IPS-20b (cell line): ENCODE results near the gene RASSF10.
A peak's percentile ranks its signal among the peaks of the same experiment; 100 is the strongest.

Experiments used
- H3K27ac ChIP-seq: one replicate; pipeline ENCODE4 v1.5.1; 2013; ENCODE audit warnings: low read length
- H3K27me3 ChIP-seq: 2 replicates; pipeline ENCODE4 v1.6.1; 2013; ENCODE audit warnings: mild to moderate bottlenecking, low read length, inconsistent platforms; ENCODE audit not compliant: insufficient read depth
- H3K36me3 ChIP-seq: 2 replicates; pipeline ENCODE4 v1.6.1; 2013; ENCODE audit warnings: low read depth, mild to moderate bottlenecking, inconsistent platforms, low read length, moderate library complexity; ENCODE audit not compliant: insufficient read depth
- H3K4me1 ChIP-seq: 2 replicates; pipeline ENCODE4 v1.6.1; 2013; ENCODE audit warnings: mild to moderate bottlenecking, control low read depth, inconsistent platforms, low read length, moderate library complexity; ENCODE audit not compliant: insufficient read depth
- H3K4me3 ChIP-seq: 2 replicates; pipeline ENCODE4 v1.5.1; 2013; ENCODE audit warnings: mild to moderate bottlenecking, low read length, inconsistent platforms
- H3K9ac ChIP-seq: 2 replicates; pipeline ENCODE4 v1.6.1; 2013; ENCODE audit warnings: low read depth, mild to moderate bottlenecking, inconsistent platforms, low read length, moderate library complexity
- H3K9me3 ChIP-seq: 2 replicates; pipeline ENCODE4 v1.6.1; 2013; ENCODE audit warnings: mild to moderate bottlenecking, low read depth, low read length, inconsistent platforms; ENCODE audit not compliant: insufficient read depth

RASSF10 gene

DNA sequence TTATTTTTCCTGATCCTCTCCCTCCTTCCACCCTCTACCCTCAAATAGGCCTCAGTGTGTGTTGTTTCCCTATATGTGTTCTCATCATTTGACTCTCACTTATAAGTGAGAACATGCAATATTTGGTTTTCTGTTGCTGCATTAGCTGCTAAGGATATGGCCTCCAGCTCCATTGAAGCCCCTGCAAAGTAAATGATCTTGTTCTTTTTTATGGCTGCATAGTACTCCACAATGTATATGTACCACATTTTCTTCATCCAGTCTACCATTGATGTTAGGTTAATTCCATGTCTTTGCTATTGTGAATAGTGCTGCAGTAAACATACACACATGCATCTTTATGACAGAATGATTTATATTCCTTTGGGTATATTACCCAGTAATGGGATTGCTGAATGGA, 13.3 kb upstream of the RASSF10 start:
- H3K27ac ChIP-seq = no peak overlapping the region
- H3K36me3 ChIP-seq = no peaks in the 10 kb centered on the region
- no peaks in the 10 kb centered on the region for H3K27me3 ChIP-seq
- H3K9me3 ChIP-seq = no peaks in the 10 kb centered on the region
- H3K4me1 ChIP-seq = peaks cover 3% of the 10 kb centered on the region; the same call in 1 of the 2 replicates
- H3K4me3 ChIP-seq = no peak overlapping the region
- no peak overlapping the region for H3K9ac ChIP-seq

GRCh38 chr11:12997168-12997567, 11.9 kb upstream of the RASSF10 start:
- no peaks in the 10 kb centered on the region for H3K9me3 ChIP-seq
- H3K4me3 ChIP-seq = no peak overlapping the region
- peaks cover 3% of the 10 kb centered on the region; the same call in 1 of the 2 replicates for H3K4me1 ChIP-seq
- H3K27ac ChIP-seq = no peak overlapping the region
- no peaks in the 10 kb centered on the region for H3K36me3 ChIP-seq
- no peaks in the 10 kb centered on the region for H3K27me3 ChIP-seq
- no peak overlapping the region for H3K9ac ChIP-seq

- Histone ChIP-seq H3K4me1 (peaks cover 3% of the 10 kb centered on the region; the same call in 1 of the 2 replicates), H3K27ac (no peak overlapping the region), H3K27me3 (no peaks in the 10 kb centered on the region), H3K9me3 (no peaks in the 10 kb centered on the region), H3K4me3 (no peak overlapping the region), H3K36me3 (no peaks in the 10 kb centered on the region), H3K9ac (no peak overlapping the region)
Measured at GRCh38 chr11:12998336-12998735, 10.8 kb upstream of the RASSF10 start.

- no peak overlapping the region for H3K9ac ChIP-seq
Measured at GRCh38 chr11:12999597-12999996, 9.5 kb upstream of the RASSF10 start.

GRCh38 chr11:13000116-13000515, 9.0 kb upstream of the RASSF10 start:
- no peak overlapping the region for H3K27ac ChIP-seq
- no peaks in the 10 kb centered on the region for H3K27me3 ChIP-seq
- no peak overlapping the region for H3K4me3 ChIP-seq

More at GRCh38 chr11:12999597-12999996, 9.5 kb upstream of the RASSF10 start:
- Histone ChIP-seq H3K27me3 (no peaks in the 10 kb centered on the region), H3K9me3 (no peaks in the 10 kb centered on the region), H3K4me3 (no peak overlapping the region), H3K27ac (no peak overlapping the region), H3K36me3 (no peaks in the 10 kb centered on the region), H3K4me1 (peaks cover 14% of the 10 kb centered on the region; the same call in 1 of the 2 replicates)

GRCh38 chr11:13000721-13001120, 8.4 kb upstream of the RASSF10 start:
- no peak overlapping the region for H3K27ac ChIP-seq
- H3K9ac ChIP-seq = no peak overlapping the region
- no peaks in the 10 kb centered on the region for H3K9me3 ChIP-seq
- no peaks in the 10 kb centered on the region for H3K27me3 ChIP-seq
- peaks cover 14% of the 10 kb centered on the region; the same call in 1 of the 2 replicates for H3K4me1 ChIP-seq
- H3K4me3 ChIP-seq = no peak overlapping the region
- no peaks in the 10 kb centered on the region for H3K36me3 ChIP-seq

More at GRCh38 chr11:13000116-13000515, 9.0 kb upstream of the RASSF10 start:
- Histone ChIP-seq H3K9ac (no peak overlapping the region), H3K4me1 (peaks cover 14% of the 10 kb centered on the region; the same call in 1 of the 2 replicates), H3K9me3 (no peaks in the 10 kb centered on the region), H3K36me3 (no peaks in the 10 kb centered on the region)

- Histone ChIP-seq H3K27me3 (peaks cover 31% of the 10 kb centered on the region), H3K9me3 (0 out of 2 replicates have a peak, but pooled peaks cover 5% of the 10 kb centered on the region), H3K9ac (no peak overlapping the region), H3K27ac (no peak overlapping the region), H3K4me3 (no peak overlapping the region), H3K36me3 (no peaks in the 10 kb centered on the region), H3K4me1 (peaks cover 32% of the 10 kb centered on the region)
Measured at GRCh38 chr11:13003736-13004493, 5.2 kb upstream of the RASSF10 start.

GRCh38 chr11:13007182-13008060, 1.7 kb upstream of the RASSF10 start:
- Histone ChIP-seq H3K27ac (no peak overlapping the region), H3K4me3 (peak overlapping the region; percentile 71; the same call in 1 of the 2 replicates), H3K4me1 (peaks cover 42% of the 10 kb centered on the region), H3K36me3 (no peaks in the 10 kb centered on the region), H3K9ac (no peak overlapping the region), H3K9me3 (0 out of 2 replicates have a peak, but pooled peaks cover 5% of the 10 kb centered on the region), H3K27me3 (peaks cover 63% of the 10 kb centered on the region)

- Histone ChIP-seq H3K4me1 (peaks cover 46% of the 10 kb centered on the region), H3K27me3 (peaks cover 69% of the 10 kb centered on the region), H3K9ac (no peak overlapping the region), H3K9me3 (0 out of 2 replicates have a peak, but pooled peaks cover 5% of the 10 kb centered on the region), H3K27ac (no peak overlapping the region), H3K4me3 (peak overlapping the region; percentile 71; the same call in 1 of the 2 replicates), H3K36me3 (no peaks in the 10 kb centered on the region)
Measured at GRCh38 chr11:13008061-13008435, 1.1 kb upstream of the RASSF10 start.

DNA sequence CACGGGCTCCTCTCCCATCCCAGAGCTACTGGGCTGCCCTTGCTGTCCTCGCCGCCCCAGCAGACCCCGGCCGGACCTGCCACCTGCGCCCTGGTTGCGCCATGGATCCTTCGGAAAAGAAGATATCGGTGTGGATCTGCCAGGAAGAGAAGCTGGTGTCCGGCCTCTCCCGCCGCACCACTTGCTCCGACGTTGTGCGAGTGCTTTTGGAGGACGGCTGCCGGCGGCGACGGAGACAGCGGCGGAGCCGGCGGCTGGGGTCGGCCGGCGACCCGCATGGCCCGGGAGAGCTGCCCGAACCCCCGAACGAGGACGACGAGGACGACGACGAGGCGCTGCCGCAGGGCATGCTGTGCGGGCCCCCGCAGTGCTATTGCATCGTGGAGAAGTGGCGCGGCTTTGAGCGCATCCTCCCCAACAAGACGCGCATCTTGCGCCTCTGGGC, 382 bp downstream of the RASSF10 start:
- peaks cover 79% of the 10 kb centered on the region for H3K27me3 ChIP-seq
- H3K36me3 ChIP-seq = no peaks in the 10 kb centered on the region
- peak overlapping the region; percentile 71; the same call in 1 of the 2 replicates for H3K4me3 ChIP-seq
- H3K27ac ChIP-seq = no peak overlapping the region
- H3K9ac ChIP-seq = no peak overlapping the region; the same call in 1 of the 2 replicates
- peaks cover 34% of the 10 kb centered on the region for H3K4me1 ChIP-seq
- H3K9me3 ChIP-seq = 0 out of 2 replicates have a peak, but pooled peaks cover 5% of the 10 kb centered on the region

- H3K4me1 ChIP-seq = peaks cover 34% of the 10 kb centered on the region
- H3K9me3 ChIP-seq = 0 out of 2 replicates have a peak, but pooled peaks cover 5% of the 10 kb centered on the region
- H3K27me3 ChIP-seq = peaks cover 79% of the 10 kb centered on the region
- H3K27ac ChIP-seq = no peak overlapping the region
- H3K36me3 ChIP-seq = no peaks in the 10 kb centered on the region
- no peak overlapping the region for H3K9ac ChIP-seq
- peak overlapping the region; percentile 71 for H3K4me3 ChIP-seq
Measured at GRCh38 chr11:13009921-13010748, 1.0 kb downstream of the RASSF10 start.
